Memory B cell (primary cell): ENCODE data around the gene RBBP5.

Experiments used
- ATAC-seq: fragments of 150-1000 bp; cut with Tn5 transposase; 2 replicates; pipeline ENCODE4 v1.10.0; 2021; ENCODE audit warnings: low read depth, mild to moderate bottlenecking, moderate library complexity
- DNase-seq, 2 donors: peaks; one replicate each; pipeline ENCODE4 v3.0.0; 2022; ENCODE audit warnings: low spot score in 2 of 2
- H3K27ac Mint-ChIP-seq: one replicate; pipeline ENCODE4 v1.8.0; 2022; ENCODE audit warnings: mild to moderate bottlenecking, moderate library complexity, mixed read lengths
- H3K27me3 Mint-ChIP-seq: one replicate; pipeline ENCODE4 v1.8.0; 2022; ENCODE audit warnings: mixed read lengths
- H3K36me3 Mint-ChIP-seq: one replicate; pipeline ENCODE4 v1.8.0; 2022; ENCODE audit warnings: mild to moderate bottlenecking, mixed read lengths
- H3K4me1 Mint-ChIP-seq: one replicate; pipeline ENCODE4 v1.8.0; 2022; ENCODE audit warnings: mixed read lengths
- H3K4me3 Mint-ChIP-seq: one replicate; pipeline ENCODE4 v1.8.0; 2022; ENCODE audit warnings: mild to moderate bottlenecking, moderate library complexity, mixed read lengths
- H3K9me3 Mint-ChIP-seq: one replicate; pipeline ENCODE4 v1.8.0; 2022; ENCODE audit warnings: mixed read lengths

Gene RBBP5

DNA sequence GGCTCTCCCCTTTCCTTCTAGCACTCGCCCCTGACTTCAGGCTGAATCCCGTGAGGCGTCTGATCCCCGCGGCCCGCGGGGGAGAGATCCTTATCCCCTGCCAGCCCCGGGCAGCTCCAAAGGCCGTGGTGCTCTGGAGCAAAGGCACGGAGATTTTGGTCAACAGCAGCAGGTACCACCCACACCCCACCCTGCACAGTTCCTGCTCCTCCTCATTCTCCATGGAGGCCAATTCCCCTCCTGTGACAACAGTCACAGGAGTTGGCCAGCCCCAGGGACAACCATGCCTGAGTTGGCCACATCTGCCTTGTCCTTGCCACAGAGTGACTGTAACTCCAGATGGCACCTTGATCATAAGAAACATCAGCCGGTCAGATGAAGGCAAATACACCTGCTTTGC is 57.5 kb downstream of the RBBP5 start:
- H3K4me3 Mint-ChIP-seq: no peak overlapping the region
- DNase-seq (no peak), ATAC-seq (no peak)
- peaks cover 2% of the 10 kb centered on the region for H3K4me1 Mint-ChIP-seq
- H3K27me3 Mint-ChIP-seq: peaks cover 2% of the 10 kb centered on the region
- H3K9me3 Mint-ChIP-seq: no peaks in the 10 kb centered on the region
- no peak overlapping the region for H3K27ac Mint-ChIP-seq
- no peaks in the 10 kb centered on the region for H3K36me3 Mint-ChIP-seq

DNA sequence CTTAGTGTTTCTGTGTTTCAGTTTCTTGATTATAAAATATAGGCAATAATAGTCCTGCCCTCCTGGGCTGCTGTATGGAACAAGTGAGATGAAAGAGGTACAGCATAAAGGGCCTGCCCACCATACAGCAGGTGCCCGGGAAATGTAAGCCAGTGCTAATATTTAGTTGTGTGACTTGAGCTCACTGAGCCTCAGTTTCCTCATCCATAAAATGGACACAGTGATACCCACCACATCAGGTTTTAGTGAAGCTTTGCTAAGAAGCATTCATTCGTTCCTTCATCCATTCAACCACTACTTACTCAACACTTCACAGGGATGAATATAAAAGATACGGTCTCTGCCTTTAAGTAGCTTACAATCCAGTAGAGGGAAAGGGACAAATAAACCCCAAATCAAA is 58.9 kb downstream of the RBBP5 start:
- H3K9me3 Mint-ChIP-seq: no peaks in the 10 kb centered on the region
- peaks cover 2% of the 10 kb centered on the region for H3K4me1 Mint-ChIP-seq
- peaks cover 2% of the 10 kb centered on the region for H3K27me3 Mint-ChIP-seq
- ATAC-seq (no peak), DNase-seq (no peak)
- no peaks in the 10 kb centered on the region for H3K36me3 Mint-ChIP-seq
- H3K4me3 Mint-ChIP-seq: no peak overlapping the region
- H3K27ac Mint-ChIP-seq: no peak overlapping the region

DNA sequence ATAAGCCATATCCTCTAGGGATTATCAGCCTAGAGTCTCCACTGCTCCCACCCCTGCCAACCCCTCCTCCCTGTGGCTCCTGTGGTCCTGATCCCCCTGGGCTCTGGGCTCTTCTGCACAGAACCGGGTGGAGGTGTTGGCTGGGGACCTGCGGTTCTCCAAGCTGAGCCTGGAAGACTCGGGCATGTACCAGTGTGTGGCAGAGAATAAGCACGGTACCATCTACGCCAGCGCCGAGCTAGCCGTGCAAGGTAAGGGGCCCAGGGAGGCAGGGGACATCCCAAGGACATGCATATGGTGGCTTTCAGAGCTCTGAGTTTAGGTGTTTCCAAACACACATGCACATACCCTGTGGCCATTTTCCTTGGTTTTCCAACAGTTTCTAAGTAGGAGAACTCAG is 59.5 kb downstream of the RBBP5 start:
- H3K27ac Mint-ChIP-seq: no peak overlapping the region
- peaks cover 2% of the 10 kb centered on the region for H3K4me1 Mint-ChIP-seq
- no peak overlapping the region for H3K4me3 Mint-ChIP-seq
- no peak for DNase-seq
- no peak for ATAC-seq
- H3K36me3 Mint-ChIP-seq: no peaks in the 10 kb centered on the region
- no peaks in the 10 kb centered on the region for H3K9me3 Mint-ChIP-seq
- H3K27me3 Mint-ChIP-seq: peaks cover 2% of the 10 kb centered on the region

- peaks cover 4% of the 10 kb centered on the region for H3K27me3 Mint-ChIP-seq
- H3K27ac Mint-ChIP-seq: no peak overlapping the region
- H3K4me3 Mint-ChIP-seq: peak overlapping the region; percentile 15
- no peaks in the 10 kb centered on the region for H3K36me3 Mint-ChIP-seq
- H3K9me3 Mint-ChIP-seq: no peaks in the 10 kb centered on the region
- ATAC-seq (peak; percentile 81), DNase-seq (peak; percentile 65 to 78)
- peaks cover 2% of the 10 kb centered on the region for H3K4me1 Mint-ChIP-seq
Observed at GRCh38 chr1:205061665-205062069, 60.1 kb downstream of the RBBP5 start.

GRCh38 chr1:205061227-205061626 is 60.6 kb downstream of the RBBP5 start:
- H3K4me1 Mint-ChIP-seq: peaks cover 2% of the 10 kb centered on the region
- H3K27ac Mint-ChIP-seq: no peak overlapping the region
- H3K27me3 Mint-ChIP-seq: peaks cover 2% of the 10 kb centered on the region
- DNase-seq (no peak), ATAC-seq (no peak)
- no peaks in the 10 kb centered on the region for H3K9me3 Mint-ChIP-seq
- H3K36me3 Mint-ChIP-seq: no peaks in the 10 kb centered on the region
- H3K4me3 Mint-ChIP-seq: no peak overlapping the region

DNA sequence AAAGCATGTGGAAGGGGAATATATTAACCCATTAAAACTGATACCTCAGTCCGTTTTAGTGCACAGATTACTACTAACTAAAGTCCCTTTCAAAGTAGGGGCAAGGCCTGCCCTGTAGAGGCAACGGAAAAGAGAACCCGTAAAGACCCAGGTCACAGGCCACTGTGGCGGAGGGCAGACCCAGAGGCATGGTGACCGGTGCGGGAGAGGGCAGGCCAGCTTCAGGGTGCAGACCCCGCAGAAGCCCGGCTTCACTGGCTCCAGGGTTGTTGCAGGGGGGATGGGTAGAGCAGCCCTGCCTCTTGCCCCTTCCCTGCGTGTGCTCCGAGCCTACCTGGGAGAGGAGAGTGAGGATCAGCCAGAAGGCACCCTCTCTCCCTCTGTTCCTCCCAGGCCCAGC is 61.0 kb downstream of the RBBP5 start:
- H3K4me1 Mint-ChIP-seq: peaks cover 2% of the 10 kb centered on the region
- no peak for DNase-seq
- H3K27me3 Mint-ChIP-seq: peaks cover 4% of the 10 kb centered on the region
- no peaks in the 10 kb centered on the region for H3K36me3 Mint-ChIP-seq
- no peak overlapping the region for H3K27ac Mint-ChIP-seq
- no peak overlapping the region for H3K4me3 Mint-ChIP-seq
- H3K9me3 Mint-ChIP-seq: no peaks in the 10 kb centered on the region
- no peak for ATAC-seq

DNA sequence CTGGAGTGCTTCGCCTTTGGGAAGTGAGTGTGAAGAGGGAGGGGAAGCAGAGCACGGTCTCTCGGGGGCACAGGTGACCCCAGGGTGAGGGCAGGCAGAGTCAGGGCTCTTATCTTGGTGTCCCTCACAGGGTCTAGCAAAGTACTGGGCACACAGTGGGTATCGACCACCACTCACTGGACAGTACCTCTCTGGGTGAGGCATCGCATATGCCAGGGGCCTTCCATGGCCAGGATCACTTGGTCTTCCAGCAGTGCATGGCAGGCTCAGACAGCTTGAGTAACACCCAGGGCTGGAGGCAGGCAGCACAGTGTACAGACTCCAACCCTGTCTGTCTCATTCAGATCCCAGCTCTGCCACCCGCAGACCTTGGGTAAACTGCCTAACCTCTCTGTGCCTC is 62.1 kb downstream of the RBBP5 start:
- ATAC-seq (no peak), DNase-seq (no peak)
- H3K4me1 Mint-ChIP-seq: peaks cover 2% of the 10 kb centered on the region
- H3K36me3 Mint-ChIP-seq: no peaks in the 10 kb centered on the region
- peaks cover 7% of the 10 kb centered on the region for H3K27me3 Mint-ChIP-seq
- no peaks in the 10 kb centered on the region for H3K9me3 Mint-ChIP-seq
- H3K4me3 Mint-ChIP-seq: no peak overlapping the region
- H3K27ac Mint-ChIP-seq: no peak overlapping the region

DNA sequence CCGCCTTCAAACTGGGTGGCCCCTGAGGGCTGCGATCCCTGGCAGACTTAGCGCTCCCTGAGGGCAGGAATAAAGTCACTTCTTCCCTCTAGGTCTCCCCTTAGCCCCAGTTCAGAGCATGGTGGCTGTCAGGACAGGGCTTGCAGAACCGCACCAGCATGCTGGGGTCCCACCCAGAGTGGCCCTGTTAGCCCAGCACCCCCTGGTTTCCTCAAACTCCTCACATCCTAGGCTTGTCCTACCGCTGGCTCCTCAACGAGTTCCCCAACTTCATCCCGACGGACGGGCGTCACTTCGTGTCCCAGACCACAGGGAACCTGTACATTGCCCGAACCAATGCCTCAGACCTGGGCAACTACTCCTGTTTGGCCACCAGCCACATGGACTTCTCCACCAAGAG is 62.9 kb downstream of the RBBP5 start:
- Mint-ChIP-seq H3K4me3 (no peak overlapping the region), H3K4me1 (peaks cover 2% of the 10 kb centered on the region), H3K27ac (no peak overlapping the region), H3K27me3 (peaks cover 7% of the 10 kb centered on the region), H3K9me3 (no peaks in the 10 kb centered on the region), H3K36me3 (no peaks in the 10 kb centered on the region)
- DNase-seq (no peak), ATAC-seq (no peak)

- Mint-ChIP-seq H3K27ac (no peak overlapping the region), H3K9me3 (no peaks in the 10 kb centered on the region), H3K27me3 (peaks cover 7% of the 10 kb centered on the region), H3K4me1 (peaks cover 2% of the 10 kb centered on the region), H3K4me3 (no peak overlapping the region), H3K36me3 (no peaks in the 10 kb centered on the region)
- no peak for ATAC-seq
- no peak for DNase-seq
Observed at GRCh38 chr1:205057808-205058575, 63.8 kb downstream of the RBBP5 start.

DNA sequence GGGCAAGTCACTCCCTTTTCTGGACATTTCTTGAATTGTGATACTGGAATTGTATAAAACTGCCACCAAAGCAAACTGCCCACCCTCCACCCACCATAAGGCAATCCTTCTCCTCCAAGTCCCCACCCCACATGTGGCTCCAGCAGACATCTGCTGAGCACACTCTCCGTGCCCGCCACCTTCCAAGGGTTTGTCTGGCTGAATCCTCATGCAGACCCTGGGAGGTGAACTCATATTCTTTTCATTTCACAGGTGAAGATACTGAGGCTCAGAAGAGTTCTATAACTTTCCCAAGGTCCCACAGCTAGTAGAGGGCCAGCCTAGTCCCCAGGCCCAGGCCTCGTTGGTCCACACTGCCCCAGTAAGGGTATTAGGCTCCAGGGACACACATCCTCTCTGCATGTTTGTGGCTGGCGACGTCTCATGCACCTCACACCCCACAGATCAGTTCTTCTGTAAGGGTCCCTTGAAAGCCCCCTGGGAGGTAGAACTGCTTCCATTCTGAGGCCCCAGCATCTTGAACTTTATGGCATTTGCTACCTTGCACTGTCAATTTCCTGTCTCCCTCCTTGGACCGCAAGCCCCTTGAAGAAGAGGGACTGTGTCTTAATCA is 64.7 kb downstream of the RBBP5 start:
- H3K27ac Mint-ChIP-seq: no peak overlapping the region
- no peak for ATAC-seq
- DNase-seq: no peak
- no peak overlapping the region for H3K4me3 Mint-ChIP-seq
- H3K9me3 Mint-ChIP-seq: no peaks in the 10 kb centered on the region
- peaks cover 2% of the 10 kb centered on the region for H3K4me1 Mint-ChIP-seq
- H3K27me3 Mint-ChIP-seq: peaks cover 7% of the 10 kb centered on the region
- H3K36me3 Mint-ChIP-seq: no peaks in the 10 kb centered on the region

- DNase-seq: no peak
- H3K27ac Mint-ChIP-seq: no peak overlapping the region
- no peak overlapping the region for H3K4me3 Mint-ChIP-seq
- no peaks in the 10 kb centered on the region for H3K9me3 Mint-ChIP-seq
- no peaks in the 10 kb centered on the region for H3K36me3 Mint-ChIP-seq
- H3K4me1 Mint-ChIP-seq: no peaks in the 10 kb centered on the region
- no peak for ATAC-seq
- peaks cover 8% of the 10 kb centered on the region for H3K27me3 Mint-ChIP-seq
Observed at GRCh38 chr1:205056188-205056611, 65.6 kb downstream of the RBBP5 start.

- no peak for ATAC-seq
- Mint-ChIP-seq H3K36me3 (no peaks in the 10 kb centered on the region), H3K9me3 (no peaks in the 10 kb centered on the region), H3K4me3 (no peak overlapping the region), H3K27ac (no peak overlapping the region), H3K4me1 (no peaks in the 10 kb centered on the region), H3K27me3 (peaks cover 11% of the 10 kb centered on the region)
- DNase-seq: no peak
Observed at GRCh38 chr1:205054013-205054412, 67.8 kb downstream of the RBBP5 start.

- no peaks in the 10 kb centered on the region for H3K36me3 Mint-ChIP-seq
- H3K9me3 Mint-ChIP-seq: no peaks in the 10 kb centered on the region
- H3K27me3 Mint-ChIP-seq: peaks cover 13% of the 10 kb centered on the region
- no peak for DNase-seq
- H3K27ac Mint-ChIP-seq: no peak overlapping the region
- ATAC-seq: no peak
- no peak overlapping the region for H3K4me3 Mint-ChIP-seq
- H3K4me1 Mint-ChIP-seq: no peaks in the 10 kb centered on the region
Observed at GRCh38 chr1:205053296-205053695, 68.5 kb downstream of the RBBP5 start.

DNA sequence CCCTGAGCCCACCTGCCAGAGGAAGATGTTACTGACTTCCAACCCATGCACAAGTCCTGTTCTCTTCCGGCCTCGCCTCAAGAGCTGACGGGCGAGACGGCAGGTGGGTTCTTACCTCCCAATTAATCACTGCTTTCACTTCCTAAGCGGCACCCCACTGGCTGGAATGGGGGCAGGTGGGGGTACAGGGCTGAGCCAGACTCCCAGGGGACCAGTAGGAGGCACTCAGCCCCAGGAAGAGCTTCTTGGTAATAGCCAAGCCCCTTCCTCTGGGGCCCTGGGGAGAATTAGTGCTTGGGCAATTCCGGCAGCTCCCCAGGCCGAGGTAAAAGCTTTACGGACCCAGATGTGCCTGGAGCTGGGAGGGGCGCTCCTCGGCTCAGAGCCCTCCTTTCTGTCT is 69.1 kb downstream of the RBBP5 start:
- Mint-ChIP-seq H3K9me3 (no peaks in the 10 kb centered on the region), H3K4me3 (no peak overlapping the region), H3K27ac (no peak overlapping the region), H3K4me1 (no peaks in the 10 kb centered on the region), H3K27me3 (peaks cover 14% of the 10 kb centered on the region), H3K36me3 (no peaks in the 10 kb centered on the region)
- DNase-seq (no peak), ATAC-seq (no peak)

DNA sequence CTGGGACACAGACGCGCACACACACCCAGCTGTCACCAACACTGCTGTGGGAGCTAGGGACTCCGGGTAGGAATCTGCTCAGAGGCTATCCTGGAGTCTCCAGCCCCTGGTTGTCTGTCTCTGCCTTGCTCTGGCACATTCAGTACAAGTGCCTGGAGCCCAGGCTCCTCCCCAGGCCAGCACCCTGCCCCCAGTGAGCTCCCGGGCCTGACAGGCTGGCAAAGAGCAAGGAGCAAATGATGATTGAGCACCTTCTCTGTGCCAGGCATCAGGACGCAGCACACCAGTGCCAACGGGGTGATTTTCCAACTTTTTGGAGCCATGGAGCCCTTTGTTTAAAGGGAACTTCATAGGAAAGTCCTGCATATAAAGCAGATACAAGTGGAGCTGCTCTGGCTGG is 72.3 kb downstream of the RBBP5 start:
- no peaks in the 10 kb centered on the region for H3K36me3 Mint-ChIP-seq
- DNase-seq (no peak), ATAC-seq (no peak)
- no peaks in the 10 kb centered on the region for H3K9me3 Mint-ChIP-seq
- no peak overlapping the region for H3K4me3 Mint-ChIP-seq
- H3K27me3 Mint-ChIP-seq: peaks cover 15% of the 10 kb centered on the region
- H3K4me1 Mint-ChIP-seq: no peaks in the 10 kb centered on the region
- no peak overlapping the region for H3K27ac Mint-ChIP-seq
